22Rv1 (cell line): Measurements from ENCODE around the gene FSHR.

Experiments
- ZFX ChIP-seq: fragments of 450-650 bp; IDR thresholded peaks from 2 replicates; pipeline ENCODE4 v1.6.1; 2017; ENCODE audit warnings: antibody characterized with exemption, borderline replicate concordance
- TF ChIP-seq, protein P1 (sequence below): fragments of 450-650 bp; IDR thresholded peaks from 2 replicates; pipeline ENCODE4 v1.5.1; 2017; ENCODE audit warnings: mild to moderate bottlenecking

DNA sequence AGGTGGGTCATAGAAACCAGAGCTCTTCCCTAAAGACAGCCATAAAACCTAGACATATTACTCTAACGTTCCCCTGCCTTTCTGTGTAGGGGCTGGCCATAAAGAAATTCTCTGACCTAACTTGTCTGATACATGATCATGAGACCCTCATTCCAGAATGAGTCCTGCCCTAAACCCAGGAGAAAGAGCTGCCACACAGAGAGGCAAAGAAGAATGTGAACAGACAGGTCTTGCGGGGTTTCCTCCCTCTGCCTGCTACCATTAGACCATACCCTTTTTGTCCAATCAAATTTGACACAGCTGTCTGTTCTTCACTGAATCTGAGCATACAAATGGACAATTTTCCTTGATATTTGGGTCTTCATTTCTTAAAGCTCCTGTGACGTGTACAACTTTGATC lies 200.0 kb downstream of the FSHR start:
- TF ChIP-seq, protein P1, sequence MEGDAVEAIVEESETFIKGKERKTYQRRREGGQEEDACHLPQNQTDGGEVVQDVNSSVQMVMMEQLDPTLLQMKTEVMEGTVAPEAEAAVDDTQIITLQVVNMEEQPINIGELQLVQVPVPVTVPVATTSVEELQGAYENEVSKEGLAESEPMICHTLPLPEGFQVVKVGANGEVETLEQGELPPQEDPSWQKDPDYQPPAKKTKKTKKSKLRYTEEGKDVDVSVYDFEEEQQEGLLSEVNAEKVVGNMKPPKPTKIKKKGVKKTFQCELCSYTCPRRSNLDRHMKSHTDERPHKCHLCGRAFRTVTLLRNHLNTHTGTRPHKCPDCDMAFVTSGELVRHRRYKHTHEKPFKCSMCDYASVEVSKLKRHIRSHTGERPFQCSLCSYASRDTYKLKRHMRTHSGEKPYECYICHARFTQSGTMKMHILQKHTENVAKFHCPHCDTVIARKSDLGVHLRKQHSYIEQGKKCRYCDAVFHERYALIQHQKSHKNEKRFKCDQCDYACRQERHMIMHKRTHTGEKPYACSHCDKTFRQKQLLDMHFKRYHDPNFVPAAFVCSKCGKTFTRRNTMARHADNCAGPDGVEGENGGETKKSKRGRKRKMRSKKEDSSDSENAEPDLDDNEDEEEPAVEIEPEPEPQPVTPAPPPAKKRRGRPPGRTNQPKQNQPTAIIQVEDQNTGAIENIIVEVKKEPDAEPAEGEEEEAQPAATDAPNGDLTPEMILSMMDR = no peak
- no peak for TF ChIP-seq ZFX
